PC-3 (cell line): ENCODE measurements around the gene FGF11. TPM values are rescaled to one million over a fixed set of nuclear protein-coding genes. Genes with fewer than 3 reads are reported as not detected.
"Not testable (repeated sequence)": the region's sequence is repeated elsewhere in the genome, so short reads cannot be mapped to it uniquely, and the experiment has no call there.

ENCODE experiments used
- ATAC-seq: fragments of 200-7000 bp; cut with Tn5 transposase; 2 replicates; pipeline ENCODE4 v1.9.1; 2020; ENCODE audit warnings: mild to moderate bottlenecking, moderate library complexity
- BruUV-seq: library from RNA; stranded (reverse); fragments of 400-500 nt; replicated peaks from 2 replicates; lab custom pipeline; 2021; lab: Mats Ljungman, UMichigan
- CTCF ChIA-PET: fragments of 300-600 bp; sonication (Branson Sonifier 250); formaldehyde crosslinking; loops from one replicate; lab custom pipeline; 2022; ENCODE audit warnings: antibody characterized with exemption; lab: Charles Lee
- POLR2A ChIA-PET: fragments of 300-600 bp; sonication (Branson Sonifier 250); formaldehyde crosslinking; loops from one replicate; lab custom pipeline; 2022; ENCODE audit warnings: antibody characterized with exemption; ENCODE audit not compliant: unreplicated experiment; lab: Charles Lee
- DNase-seq: peaks from one replicate; pipeline ENCODE4 v3.0.0-alpha.2; 2015
- H2AFZ ChIP-seq: fragments of 300-600 bp; sonication (generic); 2 replicates; pipeline ENCODE4 v1.6.0; 2016; ENCODE audit warnings: antibody characterized with exemption, low read length
- H3F3A ChIP-seq: fragments of 300-600 bp; sonication (generic); one replicate; pipeline ENCODE4 v1.6.0; 2017; ENCODE audit warnings: antibody characterized with exemption, low read length, control low read depth, mild to moderate bottlenecking; ENCODE audit not compliant: unreplicated experiment
- H3K27ac ChIP-seq: fragments of 300-600 bp; sonication (generic); 2 replicates; pipeline ENCODE4 v1.5.1; 2016; ENCODE audit warnings: mild to moderate bottlenecking, low read length
- H3K27me3 ChIP-seq: fragments of 300-600 bp; sonication (generic); 2 replicates; pipeline ENCODE4 v1.6.1; 2016; ENCODE audit warnings: low read length, mixed read lengths
- H3K36me3 ChIP-seq: fragments of 300-600 bp; sonication (generic); 2 replicates; pipeline ENCODE4 v1.6.1; 2016; ENCODE audit warnings: low read depth, mixed run types, low read length, mixed read lengths
- H3K4me1 ChIP-seq: fragments of 300-600 bp; sonication (generic); 2 replicates; pipeline ENCODE4 v1.5.1; 2016; ENCODE audit warnings: low read length; ENCODE audit not compliant: insufficient read depth
- H3K4me2 ChIP-seq: fragments of 300-600 bp; sonication (generic); 2 replicates; pipeline ENCODE4 v1.6.0; 2016; ENCODE audit warnings: low read length
- H3K4me3 ChIP-seq: fragments of 300-600 bp; sonication (generic); 2 replicates; pipeline ENCODE4 v1.5.1; 2016; ENCODE audit warnings: mild to moderate bottlenecking, low read length, mixed read lengths
- H3K79me2 ChIP-seq: fragments of 300-600 bp; sonication (generic); 2 replicates; pipeline ENCODE4 v1.6.1; 2017; ENCODE audit warnings: low read length, mixed read lengths
- H3K9ac ChIP-seq: fragments of 300-600 bp; sonication (generic); 2 replicates; pipeline ENCODE4 v1.6.0; 2016; ENCODE audit warnings: mild to moderate bottlenecking, low read length
- H3K9me2 ChIP-seq: fragments of 300-600 bp; sonication (generic); replicated peaks from 2 replicates; pipeline ENCODE4 v1.6.1; 2016; ENCODE audit warnings: mixed run types, low read length, mixed read lengths
- H3K9me3 ChIP-seq: fragments of 300-600 bp; sonication (generic); 2 replicates; pipeline ENCODE4 v1.6.1; 2016; ENCODE audit warnings: low read length, mixed read lengths
- H4K20me1 ChIP-seq: fragments of 300-600 bp; sonication (generic); 2 replicates; pipeline ENCODE4 v1.6.1; 2016; ENCODE audit warnings: low read length, mixed read lengths
- EZH2 ChIP-seq: fragments of 300-600 bp; sonication (generic); IDR thresholded peaks from one replicate; pipeline ENCODE4 v1.6.1; 2017; ENCODE audit warnings: antibody characterized with exemption, mild to moderate bottlenecking, low read length; ENCODE audit not compliant: unreplicated experiment
- EZH2phosphoT487 ChIP-seq: fragments of 300-600 bp; sonication (generic); IDR thresholded peaks from 2 replicates; pipeline ENCODE4 v1.6.1; 2018; ENCODE audit warnings: mild to moderate bottlenecking, antibody characterized with exemption, low read length, borderline replicate concordance
- intact Hi-C: fragments of 100-400 bp; cut with micrococcal nuclease; formaldehyde crosslinking; loops from 2 replicates; pipeline ENCODE4 v1.9.0; 2023
- total RNA-seq: library from RNA; depleted of rRNA; stranded (reverse); fragments of >200 nt; gene quantifications from 2 replicates; pipeline ENCODE4 v1.2.3, GENCODE V29; 2014
- TF ChIP-seq, protein P1 (sequence below): fragments of 300-600 bp; sonication (generic); conservative IDR thresholded peaks from 2 replicates; pipeline ENCODE4 v1.5.1; 2017; ENCODE audit warnings: antibody characterized with exemption, low read depth, mild to moderate bottlenecking, low read length

The FGF11 gene
- total RNA-seq, 1 experiment from 2014 or later: 0.69 TPM

GRCh38 chr17:7479213-7480088, 40.1 kb downstream of the FGF11 start, which contains the start of gene ZBTB4:
TSS of gene ZBTB4 (minus strand) at chr17:7479631. CDS start at chr17:7466801, 12,830 bp downstream.
- DNase-seq: peak; percentile 37
- peak within 1 kb of the TSS; percentile 85 for H3K9ac ChIP-seq
- H3K27ac ChIP-seq: peak within 1 kb of the TSS; percentile 62
- no peaks in the 10 kb centered on the region for H3K9me2 ChIP-seq
- peak within 1 kb of the TSS; percentile 82 for H3K4me3 ChIP-seq
- peak within 1 kb of the TSS; percentile 95 for H3K4me2 ChIP-seq
- peaks cover 60% of the 10 kb centered on the region for H3K79me2 ChIP-seq
- ATAC-seq: peak; percentile 9
- intact Hi-C loops: loop anchor here (5.0 kb wide), 1 partner anchor 217 kb away; the partner anchor contains the start of gene CLDN7
- CTCF ChIA-PET: interaction anchor here (0.6 kb wide), 1 partner anchor 25 kb away, joined by 6 read pairs; no protein-coding TSS in a partner anchor
- TF ChIP-seq EZH2phosphoT487 (no peak), EZH2 (no peak)
- TF ChIP-seq, protein P1, sequence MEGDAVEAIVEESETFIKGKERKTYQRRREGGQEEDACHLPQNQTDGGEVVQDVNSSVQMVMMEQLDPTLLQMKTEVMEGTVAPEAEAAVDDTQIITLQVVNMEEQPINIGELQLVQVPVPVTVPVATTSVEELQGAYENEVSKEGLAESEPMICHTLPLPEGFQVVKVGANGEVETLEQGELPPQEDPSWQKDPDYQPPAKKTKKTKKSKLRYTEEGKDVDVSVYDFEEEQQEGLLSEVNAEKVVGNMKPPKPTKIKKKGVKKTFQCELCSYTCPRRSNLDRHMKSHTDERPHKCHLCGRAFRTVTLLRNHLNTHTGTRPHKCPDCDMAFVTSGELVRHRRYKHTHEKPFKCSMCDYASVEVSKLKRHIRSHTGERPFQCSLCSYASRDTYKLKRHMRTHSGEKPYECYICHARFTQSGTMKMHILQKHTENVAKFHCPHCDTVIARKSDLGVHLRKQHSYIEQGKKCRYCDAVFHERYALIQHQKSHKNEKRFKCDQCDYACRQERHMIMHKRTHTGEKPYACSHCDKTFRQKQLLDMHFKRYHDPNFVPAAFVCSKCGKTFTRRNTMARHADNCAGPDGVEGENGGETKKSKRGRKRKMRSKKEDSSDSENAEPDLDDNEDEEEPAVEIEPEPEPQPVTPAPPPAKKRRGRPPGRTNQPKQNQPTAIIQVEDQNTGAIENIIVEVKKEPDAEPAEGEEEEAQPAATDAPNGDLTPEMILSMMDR: no peak
- H3F3A ChIP-seq: no peaks in the 10 kb centered on the region
- H3K27me3 ChIP-seq: no peaks in the 10 kb centered on the region
- BruUV-seq: no TSS peak
- H3K36me3 ChIP-seq: no peaks in the 10 kb centered on the region
- no peaks in the 10 kb centered on the region for H3K9me3 ChIP-seq
- peaks cover 33% of the 10 kb centered on the region for H3K4me1 ChIP-seq
- peak within 1 kb of the TSS; percentile 84 for H2AFZ ChIP-seq
- POLR2A ChIA-PET: interaction anchor here (0.6 kb wide), 1 partner anchor 111 kb away, joined by 4 read pairs; no protein-coding TSS in a partner anchor
- H4K20me1 ChIP-seq: no peaks in the 10 kb centered on the region

DNA sequence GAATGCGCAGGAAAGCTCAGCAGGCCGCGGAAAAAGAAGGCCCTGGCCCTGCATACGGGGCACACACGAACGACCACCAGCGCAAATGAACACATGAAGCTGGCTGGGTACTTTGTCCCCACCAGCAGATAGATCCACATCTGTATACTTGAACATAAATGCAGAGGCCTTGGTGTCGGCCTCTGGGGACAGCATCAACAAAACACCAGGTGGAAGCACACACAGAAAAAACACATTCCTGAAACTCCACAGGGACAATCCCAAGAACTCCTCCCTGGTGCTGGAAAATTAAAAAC, 40.7 kb downstream of the FGF11 start:
- H4K20me1 ChIP-seq: 0 out of 2 replicates have a peak, but pooled peaks cover 2% of the 10 kb centered on the region
- peaks cover 33% of the 10 kb centered on the region for H3K4me1 ChIP-seq
- no peaks in the 10 kb centered on the region for H3K9me3 ChIP-seq
- peak overlapping the region; percentile 95 for H3K4me2 ChIP-seq
- no peak for TF ChIP-seq EZH2phosphoT487
- TF ChIP-seq, protein P1: no peak
- no peak for TF ChIP-seq EZH2
- peaks cover 59% of the 10 kb centered on the region for H3K79me2 ChIP-seq
- ATAC-seq (no peak), DNase-seq (no peak)
- peak overlapping the region; percentile 80 for H3K9ac ChIP-seq
- H3K4me3 ChIP-seq: peak overlapping the region; percentile 82
- no peaks in the 10 kb centered on the region for H3F3A ChIP-seq
- H3K36me3 ChIP-seq: no peaks in the 10 kb centered on the region
- BruUV-seq: no TSS peak
- peak overlapping the region; percentile 62 for H3K27ac ChIP-seq
- ChIA-PET POLR2A (no interaction called here), CTCF (interaction anchor here (0.6 kb wide), 1 partner anchor 25 kb away, joined by 6 read pairs; no protein-coding TSS in a partner anchor)
- H2AFZ ChIP-seq: peak overlapping the region; percentile 84
- H3K27me3 ChIP-seq: no peaks in the 10 kb centered on the region
- no peaks in the 10 kb centered on the region for H3K9me2 ChIP-seq
- intact Hi-C loops: loop anchor here (5.0 kb wide), 1 partner anchor 218 kb away; the partner anchor contains the start of gene CLDN7

DNA sequence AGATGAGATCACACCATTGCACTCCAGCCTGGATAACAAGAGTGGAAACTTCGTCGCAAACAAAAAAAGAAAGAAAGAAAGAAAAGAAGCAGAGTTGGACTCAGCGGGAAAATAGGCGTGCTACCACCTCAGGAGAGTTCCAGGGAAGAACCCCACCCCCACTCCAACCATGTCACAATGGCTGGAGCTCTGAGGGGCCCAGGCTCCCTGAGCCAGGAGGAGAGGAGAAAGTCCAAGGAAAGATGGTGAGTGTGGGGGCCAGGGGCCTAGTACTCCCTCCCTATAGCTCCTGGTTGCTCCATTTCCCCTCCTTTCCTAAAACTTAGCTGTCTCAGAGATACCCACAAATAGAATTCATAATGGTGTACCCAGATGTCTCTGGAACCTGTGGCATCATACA, 42.0 kb downstream of the FGF11 start, which contains the start of gene SLC35G6:
Gene SLC35G6 (plus strand): TSS at position 172 of the 400 bp plus-strand sequence. CDS start 71 bp downstream, at position 243.
- H3K9me2 ChIP-seq, H3K9me3 ChIP-seq, BruUV-seq, H3K36me3 ChIP-seq, H3K27ac ChIP-seq, DNase-seq, H2AFZ ChIP-seq, H3F3A ChIP-seq, H3K4me3 ChIP-seq, ATAC-seq, POLR2A ChIA-PET, CTCF ChIA-PET, H3K27me3 ChIP-seq: not testable (repeated sequence)
- Histone ChIP-seq H3K4me2 (peak within 1 kb of the TSS; percentile 95), H3K9ac (peak within 1 kb of the TSS; percentile 80; the same call in 1 of the 2 replicates), H3K79me2 (peaks cover 59% of the 10 kb centered on the region), H4K20me1 (peaks cover 11% of the 10 kb centered on the region), H3K4me1 (peaks cover 35% of the 10 kb centered on the region)
- intact Hi-C loops: loop anchor here (5.0 kb wide), 1 partner anchor 219 kb away; the partner anchor contains the start of gene CLDN7

GRCh38 chr17:7481842-7482741, 42.8 kb downstream of the FGF11 start:
- H3K36me3 ChIP-seq, H3F3A ChIP-seq, H3K4me3 ChIP-seq, DNase-seq, H2AFZ ChIP-seq, H3K27ac ChIP-seq, POLR2A ChIA-PET, H3K4me2 ChIP-seq, H3K9me2 ChIP-seq, ATAC-seq, H3K9ac ChIP-seq, H3K27me3 ChIP-seq, CTCF ChIA-PET, BruUV-seq, H3K9me3 ChIP-seq: not testable (repeated sequence)
- Histone ChIP-seq H3K79me2 (peaks cover 59% of the 10 kb centered on the region), H3K4me1 (peaks cover 31% of the 10 kb centered on the region), H4K20me1 (peaks cover 18% of the 10 kb centered on the region)
- intact Hi-C loops: loop anchor here (5.0 kb wide), 1 partner anchor 220 kb away; the partner anchor contains the start of gene CLDN7
